ENCODE results near the gene FAM13B.

DNA sequence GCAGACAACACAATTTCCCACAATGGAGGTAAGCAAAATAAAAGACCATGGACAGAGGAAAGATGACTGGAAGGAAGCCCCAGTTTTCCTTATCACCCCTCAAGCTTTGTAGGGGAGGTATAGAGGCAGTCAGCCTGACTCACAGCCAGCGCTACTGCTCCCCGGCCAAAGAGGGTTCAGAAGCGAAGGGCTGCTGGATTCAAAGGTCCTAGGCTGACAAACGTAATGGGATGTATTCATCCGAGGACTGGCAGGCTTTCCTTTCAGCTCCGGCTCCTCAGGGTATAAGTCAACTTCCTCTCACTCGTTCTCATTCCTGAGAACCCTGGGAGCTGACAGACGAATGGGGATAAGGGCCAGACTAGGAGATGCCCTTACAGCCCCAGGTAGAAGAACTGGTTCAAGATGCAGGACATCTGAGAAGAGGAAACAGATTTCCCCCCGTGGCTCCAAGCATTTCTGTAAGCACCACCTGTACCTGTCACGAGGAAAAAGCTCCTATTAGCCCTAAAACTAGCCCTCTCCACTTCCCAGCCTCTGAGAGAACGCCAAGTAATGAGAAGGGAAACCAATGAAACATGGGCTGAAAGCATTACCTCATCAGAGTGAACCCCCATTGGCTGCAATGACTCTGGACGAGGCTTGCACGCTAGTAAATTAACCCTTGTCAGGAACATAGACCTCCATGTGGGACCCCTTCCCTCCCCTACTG is 22.1 kb upstream of the FAM13B start:
- TF ChIP-seq, protein P1, sequence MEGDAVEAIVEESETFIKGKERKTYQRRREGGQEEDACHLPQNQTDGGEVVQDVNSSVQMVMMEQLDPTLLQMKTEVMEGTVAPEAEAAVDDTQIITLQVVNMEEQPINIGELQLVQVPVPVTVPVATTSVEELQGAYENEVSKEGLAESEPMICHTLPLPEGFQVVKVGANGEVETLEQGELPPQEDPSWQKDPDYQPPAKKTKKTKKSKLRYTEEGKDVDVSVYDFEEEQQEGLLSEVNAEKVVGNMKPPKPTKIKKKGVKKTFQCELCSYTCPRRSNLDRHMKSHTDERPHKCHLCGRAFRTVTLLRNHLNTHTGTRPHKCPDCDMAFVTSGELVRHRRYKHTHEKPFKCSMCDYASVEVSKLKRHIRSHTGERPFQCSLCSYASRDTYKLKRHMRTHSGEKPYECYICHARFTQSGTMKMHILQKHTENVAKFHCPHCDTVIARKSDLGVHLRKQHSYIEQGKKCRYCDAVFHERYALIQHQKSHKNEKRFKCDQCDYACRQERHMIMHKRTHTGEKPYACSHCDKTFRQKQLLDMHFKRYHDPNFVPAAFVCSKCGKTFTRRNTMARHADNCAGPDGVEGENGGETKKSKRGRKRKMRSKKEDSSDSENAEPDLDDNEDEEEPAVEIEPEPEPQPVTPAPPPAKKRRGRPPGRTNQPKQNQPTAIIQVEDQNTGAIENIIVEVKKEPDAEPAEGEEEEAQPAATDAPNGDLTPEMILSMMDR (IDR thresholded peaks at IDR 0.05; ENCODE audit: borderline replicate concordance, extremely low read depth, low read length, poor library complexity, severe bottlenecking): no peak
- no peak for TF ChIP-seq EZH2 (IDR thresholded peaks at IDR 0.05; ENCODE audit: borderline replicate concordance, low read depth, low read length, severe bottlenecking)

All from DND-41 (cell line).